Thyroid gland (tissue), 4 donors: ENCODE data around the gene ULK3. TPM values are rescaled to one million over a fixed set of nuclear protein-coding genes. Genes with fewer than 3 reads are reported as not detected.

Experiments
- DNase-seq, 2 donors: peaks; one replicate each; pipeline ENCODE4 v3.0.0-alpha.2; 2019
- H3K27ac ChIP-seq, 3 donors: fragments of 200-600 bp; sonication (generic); 1 replicate in 2 of 3; 2 replicates in 1 of 3; pipeline ENCODE4 v1.5.1; 2016 to 2019; ENCODE audit warnings: mild to moderate bottlenecking in 1 of 3, moderate library complexity in 1 of 3
- H3K27me3 ChIP-seq: fragments of 200-600 bp; sonication (generic); one replicate; pipeline ENCODE4 v1.5.1; 2019
- H3K36me3 ChIP-seq, 2 donors: fragments of 200-600 bp; sonication (generic); one replicate each; pipeline ENCODE4 v1.5.1; 2016 to 2019
- H3K4me1 ChIP-seq, 2 donors: fragments of 200-600 bp; sonication (generic); one replicate each; pipeline ENCODE4 v1.5.1; 2017 to 2019
- H3K4me3 ChIP-seq, 3 donors: fragments of 200-600 bp; sonication (generic); replicated peaks in 1 of 3; 1 replicate in 2 of 3; 2 replicates in 1 of 3; pipeline ENCODE4 v1.5.1; 2016; ENCODE audit warnings: mild to moderate bottlenecking in 1 of 3
- H3K9me3 ChIP-seq: fragments of 200-600 bp; sonication (generic); one replicate; pipeline ENCODE4 v1.5.1; 2017
- CTCF ChIP-seq, 6 experiments: fragments of 200-600 bp in 3 of 6; fragments of 450-650 bp in 3 of 6; sonication (generic) in 3 of 6; IDR thresholded peaks; one replicate each; pipeline ENCODE4 v1.5.1; 2016 to 2019; ENCODE audit warnings: antibody characterized with exemption in 6 of 6, mild to moderate bottlenecking in 2 of 6, inconsistent platforms in 1 of 6, moderate library complexity in 1 of 6
- POLR2A ChIP-seq, 2 donors: fragments of 450-650 bp; IDR thresholded peaks; one replicate each; pipeline ENCODE4 v1.6.1; 2017; ENCODE audit warnings: antibody characterized with exemption in 2 of 2, mild to moderate bottlenecking in 2 of 2, moderate library complexity in 1 of 2
- WGBS, 2 donors: methylation state at CpG; one replicate each; pipeline ENCODE4 v1.1.5; 2017; 5-methylcytosine and 5-hydroxymethylcytosine counted together
- intact Hi-C: fragments of 100-400 bp; cut with DNase I; formaldehyde crosslinking; loops from one replicate; pipeline ENCODE4 v1.15.1; 2023
- total RNA-seq, 4 donors: library from RNA; depleted of rRNA; stranded (reverse); fragments of >200 nt; gene quantifications; one replicate each; pipeline ENCODE4 v1.2.3, GENCODE V29; 2016

Gene ULK3
- total RNA-seq, 4 donors from 2014 or later, result 40.9 to 91.1 (median 74.7) TPM

- 75 to 81% methylated on average over 6 to 12 of the region's 15 CpGs for WGBS, 2 donors
- H3K27ac ChIP-seq, result no peak overlapping the region
- H3K36me3 ChIP-seq, result no peaks in the 10 kb centered on the region
- H3K4me1 ChIP-seq, result peaks cover 0 to under 1% of the 10 kb centered on the region in 2 donors
- TF ChIP-seq CTCF (IDR thresholded peaks at IDR 0.05), result no peak
- no peak for TF ChIP-seq POLR2A (IDR thresholded peaks at IDR 0.05)
- H3K9me3 ChIP-seq, result no peaks in the 10 kb centered on the region
- no peaks in the 10 kb centered on the region for H3K27me3 ChIP-seq
- DNase-seq, result no peak
- intact Hi-C loops, result loop anchor here (10.0 kb wide), 1 partner anchor 113 kb away; no protein-coding TSS in a partner anchor
- no peak overlapping the region for H3K4me3 ChIP-seq
Measured at GRCh38 chr15:74831813-74832495, 11.0 kb downstream of the ULK3 start.

GRCh38 chr15:74830868-74831267 is 12.1 kb downstream of the ULK3 start:
- peaks cover 0 to 11% of the 10 kb centered on the region in 2 donors for H3K4me1 ChIP-seq
- no peaks in the 10 kb centered on the region for H3K9me3 ChIP-seq
- H3K27ac ChIP-seq, result no peak overlapping the region
- H3K27me3 ChIP-seq, result no peaks in the 10 kb centered on the region
- intact Hi-C loops, result loop anchor here (10.0 kb wide), 1 partner anchor 114 kb away; no protein-coding TSS in a partner anchor
- H3K36me3 ChIP-seq, result no peaks in the 10 kb centered on the region
- H3K4me3 ChIP-seq, result no peak overlapping the region
- no peak for DNase-seq
- no peak for TF ChIP-seq CTCF (IDR thresholded peaks at IDR 0.05)
- no peak for TF ChIP-seq POLR2A (IDR thresholded peaks at IDR 0.05)
- 80 to 81% methylated on average over 4 to 5 of the region's 5 CpGs for WGBS, 2 donors

- H3K27ac ChIP-seq, result no peak overlapping the region
- WGBS, 2 donors, result 43 to 54% methylated on average over 5 to 6 of the region's 6 CpGs
- intact Hi-C loops, result loop anchor here (10.0 kb wide), 1 partner anchor 115 kb away; no protein-coding TSS in a partner anchor
- no peaks in the 10 kb centered on the region for H3K27me3 ChIP-seq
- H3K9me3 ChIP-seq, result no peaks in the 10 kb centered on the region
- peaks cover 0 to 13% of the 10 kb centered on the region in 2 donors for H3K4me1 ChIP-seq
- no peak overlapping the region for H3K4me3 ChIP-seq
- TF ChIP-seq POLR2A (IDR thresholded peaks at IDR 0.05) (no peak), CTCF (IDR thresholded peaks at IDR 0.05) (no peak)
- DNase-seq, result no peak
- no peaks in the 10 kb centered on the region for H3K36me3 ChIP-seq
Measured at GRCh38 chr15:74829991-74830390, 13.0 kb downstream of the ULK3 start.

GRCh38 chr15:74829486-74829885 is 13.5 kb downstream of the ULK3 start:
- H3K27me3 ChIP-seq, result no peaks in the 10 kb centered on the region
- H3K4me3 ChIP-seq, result no peak overlapping the region
- DNase-seq, result no peak
- intact Hi-C loops, result no loop called here
- TF ChIP-seq CTCF (IDR thresholded peaks at IDR 0.05), result no peak
- no peak for TF ChIP-seq POLR2A (IDR thresholded peaks at IDR 0.05)
- no peaks in the 10 kb centered on the region for H3K36me3 ChIP-seq
- 67 to 78% methylated on average over 3 of the region's 3 CpGs for WGBS, 2 donors
- no peak overlapping the region for H3K27ac ChIP-seq
- no peaks in the 10 kb centered on the region for H3K9me3 ChIP-seq
- H3K4me1 ChIP-seq, result peaks cover 0 to 13% of the 10 kb centered on the region in 2 donors

GRCh38 chr15:74828835-74829234 is 14.1 kb downstream of the ULK3 start:
- Histone ChIP-seq H3K4me3 (no peak overlapping the region), H3K36me3 (no peaks in the 10 kb centered on the region), H3K4me1 (peaks cover 0 to 13% of the 10 kb centered on the region in 2 donors), H3K27me3 (no peaks in the 10 kb centered on the region), H3K9me3 (no peaks in the 10 kb centered on the region), H3K27ac (no peak overlapping the region)
- intact Hi-C loops, result no loop called here
- DNase-seq, result no peak
- no peak for TF ChIP-seq POLR2A (IDR thresholded peaks at IDR 0.05)
- TF ChIP-seq CTCF (IDR thresholded peaks at IDR 0.05), result no peak
- 67 to 87% methylated on average over 6 of the region's 6 CpGs for WGBS, 2 donors
